ENCODE data around the gene RHOB.

- TF ChIP-seq SIN3A (IDR thresholded peaks at IDR 0.05; ENCODE audit: borderline replicate concordance, insufficient read depth, low read length), result no peak
- no peak for TF ChIP-seq FOXP2 (optimal IDR thresholded peaks at IDR 0.05; ENCODE audit: borderline replicate concordance, extremely low read depth, extremely low read length, insufficient read depth)
Measured at GRCh38 chr2:20488782-20489181, 41.9 kb downstream of the RHOB start.

Data from PFSK-1 (cell line).